GM21529 (cell line): ENCODE results near the gene SPAG6.

Source experiments
- ATAC-seq: cut with Tn5 transposase; IDR thresholded peaks from one replicate; pipeline ENCODE4 v1.9.1; 2021; ENCODE audit not compliant: unreplicated experiment

SPAG6 gene

GRCh38 chr10:22321924-22322640 is 23.2 kb upstream of the SPAG6 start:
- no peak for ATAC-seq

GRCh38 chr10:22322641-22323160 is 22.6 kb upstream of the SPAG6 start:
- ATAC-seq: no peak

- ATAC-seq: no peak
Measured at GRCh38 chr10:22323538-22324305, 21.6 kb upstream of the SPAG6 start.

- ATAC-seq: no peak
Measured at GRCh38 chr10:22324413-22324812, 20.9 kb upstream of the SPAG6 start.

- no peak for ATAC-seq
Measured at GRCh38 chr10:22324893-22325271, 20.4 kb upstream of the SPAG6 start.

GRCh38 chr10:22325272-22326144 is 19.8 kb upstream of the SPAG6 start:
- ATAC-seq: peak; percentile 51

GRCh38 chr10:22326145-22326702 is 19.1 kb upstream of the SPAG6 start:
- ATAC-seq: no peak

GRCh38 chr10:22329150-22329549 is 16.1 kb upstream of the SPAG6 start:
- no peak for ATAC-seq

GRCh38 chr10:22332116-22332692 is 13.1 kb upstream of the SPAG6 start:
- no peak for ATAC-seq

- no peak for ATAC-seq
Measured at GRCh38 chr10:22333167-22333974, 11.9 kb upstream of the SPAG6 start.

GRCh38 chr10:22333975-22334282 is 11.4 kb upstream of the SPAG6 start:
- ATAC-seq: no peak

- ATAC-seq: no peak
Measured at GRCh38 chr10:22334414-22335172, 10.7 kb upstream of the SPAG6 start.

GRCh38 chr10:22335173-22335933 is 9.9 kb upstream of the SPAG6 start:
- peak; percentile 48 for ATAC-seq

GRCh38 chr10:22338185-22338900 is 7.0 kb upstream of the SPAG6 start:
- ATAC-seq: no peak

- ATAC-seq: no peak
Measured at GRCh38 chr10:22338931-22339330, 6.4 kb upstream of the SPAG6 start.

GRCh38 chr10:22339761-22340328 is 5.5 kb upstream of the SPAG6 start:
- no peak for ATAC-seq

GRCh38 chr10:22340329-22341189 is 4.7 kb upstream of the SPAG6 start:
- peak; percentile 48 for ATAC-seq
